Upper lobe of right lung (tissue), 1 donor: Measurements from ENCODE around the gene DNAJA2. TPM values are rescaled to one million over a fixed set of nuclear protein-coding genes. Genes with fewer than 3 reads are reported as not detected.
"Not testable (repeated sequence)": the region's sequence is repeated elsewhere in the genome, so short reads cannot be mapped to it uniquely, and the experiment has no call there.

Experiments
- ATAC-seq: fragments of 200-7000 bp; cut with Tn5 transposase; one replicate; pipeline ENCODE4 v1.9.1; 2020; ENCODE audit warnings: mild to moderate bottlenecking, moderate library complexity
- DNase-seq: peaks from one replicate; pipeline ENCODE4 v3.0.0-alpha.2; 2020
- H3K27ac ChIP-seq: fragments of 200-600 bp; one replicate; pipeline ENCODE4 v1.8.0; 2022
- H3K27me3 ChIP-seq: fragments of 200-600 bp; one replicate; pipeline ENCODE4 v1.8.0; 2022; ENCODE audit warnings: mild to moderate bottlenecking
- H3K36me3 ChIP-seq: fragments of 200-600 bp; one replicate; pipeline ENCODE4 v1.8.0; 2022
- H3K4me1 ChIP-seq: fragments of 200-600 bp; one replicate; pipeline ENCODE4 v1.8.0; 2022
- H3K4me3 ChIP-seq: fragments of 200-600 bp; one replicate; pipeline ENCODE4 v1.8.0; 2022; ENCODE audit warnings: mild to moderate bottlenecking
- H3K9me3 ChIP-seq: fragments of 200-600 bp; one replicate; pipeline ENCODE4 v1.8.0; 2022
- intact Hi-C: fragments of 100-400 bp; cut with DNase I; formaldehyde crosslinking; loops from one replicate; pipeline ENCODE4 v1.11.0; 2022
- total RNA-seq: library from RNA; stranded (reverse); fragmentation: NEBNext Ultra II Directional; extraction: Animal tissue kit (Norgen Biotek cat#: 25700); gene quantifications from one replicate; pipeline ENCODE4 v1.2.1, GENCODE V29; 2021
- TF ChIP-seq, protein P1 (sequence below): fragments of 200-600 bp; IDR thresholded peaks from one replicate; pipeline ENCODE4 v1.8.0; 2022; ENCODE audit warnings: antibody characterized with exemption
- donor health status: DM: no; HTN: yes; CAD: no; lungs with severe emphysema.

DNAJA2 gene
- total RNA-seq, 1 donor from 2014 or later = 43.4 TPM

DNA sequence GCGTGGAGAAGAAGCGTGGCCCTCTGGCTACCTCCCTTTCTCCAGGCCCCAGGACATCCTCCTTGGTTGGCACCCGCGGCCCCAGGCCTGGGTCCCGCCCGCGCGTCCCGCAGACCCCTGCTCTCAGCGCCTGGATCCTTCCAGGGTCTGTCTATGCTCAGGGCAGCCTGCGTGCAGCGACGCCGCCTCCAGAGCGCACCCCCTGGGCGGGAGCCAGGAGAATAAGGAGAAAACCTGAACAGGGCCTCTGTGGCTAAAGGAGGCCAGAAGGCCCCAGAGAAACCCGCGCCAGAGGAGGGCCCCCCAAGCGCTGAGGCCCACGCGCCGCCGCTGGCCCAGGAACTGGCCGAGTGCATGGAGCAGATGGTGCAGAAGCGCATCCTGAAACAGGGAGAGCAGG lies 40.4 kb upstream of the DNAJA2 start:
- Histone ChIP-seq H3K9me3 (no peaks in the 10 kb centered on the region), H3K36me3 (no peaks in the 10 kb centered on the region), H3K4me1 (no peaks in the 10 kb centered on the region), H3K27ac (no peak overlapping the region), H3K27me3 (no peaks in the 10 kb centered on the region), H3K4me3 (no peak overlapping the region)
- ATAC-seq (no peak), DNase-seq (no peak)
- intact Hi-C loops = no loop called here
- TF ChIP-seq, protein P1, sequence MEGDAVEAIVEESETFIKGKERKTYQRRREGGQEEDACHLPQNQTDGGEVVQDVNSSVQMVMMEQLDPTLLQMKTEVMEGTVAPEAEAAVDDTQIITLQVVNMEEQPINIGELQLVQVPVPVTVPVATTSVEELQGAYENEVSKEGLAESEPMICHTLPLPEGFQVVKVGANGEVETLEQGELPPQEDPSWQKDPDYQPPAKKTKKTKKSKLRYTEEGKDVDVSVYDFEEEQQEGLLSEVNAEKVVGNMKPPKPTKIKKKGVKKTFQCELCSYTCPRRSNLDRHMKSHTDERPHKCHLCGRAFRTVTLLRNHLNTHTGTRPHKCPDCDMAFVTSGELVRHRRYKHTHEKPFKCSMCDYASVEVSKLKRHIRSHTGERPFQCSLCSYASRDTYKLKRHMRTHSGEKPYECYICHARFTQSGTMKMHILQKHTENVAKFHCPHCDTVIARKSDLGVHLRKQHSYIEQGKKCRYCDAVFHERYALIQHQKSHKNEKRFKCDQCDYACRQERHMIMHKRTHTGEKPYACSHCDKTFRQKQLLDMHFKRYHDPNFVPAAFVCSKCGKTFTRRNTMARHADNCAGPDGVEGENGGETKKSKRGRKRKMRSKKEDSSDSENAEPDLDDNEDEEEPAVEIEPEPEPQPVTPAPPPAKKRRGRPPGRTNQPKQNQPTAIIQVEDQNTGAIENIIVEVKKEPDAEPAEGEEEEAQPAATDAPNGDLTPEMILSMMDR = no peak

DNA sequence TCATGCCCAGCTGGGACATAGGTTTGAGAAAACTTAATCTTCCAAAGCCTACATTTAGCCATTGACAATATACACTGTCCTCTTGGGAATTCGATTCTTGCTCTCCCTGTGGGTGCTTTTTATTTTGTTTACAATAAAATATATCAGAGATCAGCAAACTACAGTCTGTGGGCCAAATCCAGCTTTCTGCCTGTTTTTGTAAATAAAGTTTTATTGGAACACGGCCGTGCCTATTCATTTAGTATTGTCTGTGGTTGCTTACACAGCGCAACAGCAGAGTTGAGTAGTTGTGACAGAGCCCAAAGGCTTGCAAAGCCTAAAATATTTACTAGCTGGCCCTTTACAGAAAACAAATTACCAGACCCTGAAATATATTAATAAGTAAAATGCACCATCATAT lies 39.7 kb upstream of the DNAJA2 start:
- intact Hi-C loops = no loop called here
- Histone ChIP-seq H3K9me3 (no peaks in the 10 kb centered on the region), H3K4me1 (no peaks in the 10 kb centered on the region), H3K27ac (no peak overlapping the region), H3K4me3 (no peak overlapping the region), H3K27me3 (no peaks in the 10 kb centered on the region), H3K36me3 (no peaks in the 10 kb centered on the region)
- TF ChIP-seq, protein P1 = no peak
- no peak for DNase-seq
- ATAC-seq = no peak

DNA sequence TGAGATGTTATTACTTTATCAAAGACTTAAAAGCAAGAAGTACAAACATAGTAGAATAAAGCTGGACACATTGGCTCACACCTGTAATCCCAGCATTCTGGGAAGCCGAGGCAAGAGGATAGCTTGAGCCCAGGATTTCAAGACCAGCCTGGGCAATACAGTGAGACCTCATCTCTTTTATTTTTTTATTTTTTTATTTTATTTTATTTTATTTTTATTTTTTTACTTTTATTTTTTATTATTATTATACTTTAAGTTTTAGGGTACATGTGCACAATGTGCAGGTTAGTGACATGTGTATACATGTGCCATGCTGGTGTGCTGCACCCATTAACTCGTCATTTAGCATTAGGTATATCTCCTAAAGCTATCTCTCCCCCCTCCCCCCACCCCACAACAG lies 37.3 kb upstream of the DNAJA2 start:
- H3K4me1 ChIP-seq, H3K36me3 ChIP-seq, ATAC-seq, DNase-seq, intact Hi-C loops, H3K9me3 ChIP-seq, H3K27ac ChIP-seq, H3K4me3 ChIP-seq, H3K27me3 ChIP-seq: not testable (repeated sequence)

DNA sequence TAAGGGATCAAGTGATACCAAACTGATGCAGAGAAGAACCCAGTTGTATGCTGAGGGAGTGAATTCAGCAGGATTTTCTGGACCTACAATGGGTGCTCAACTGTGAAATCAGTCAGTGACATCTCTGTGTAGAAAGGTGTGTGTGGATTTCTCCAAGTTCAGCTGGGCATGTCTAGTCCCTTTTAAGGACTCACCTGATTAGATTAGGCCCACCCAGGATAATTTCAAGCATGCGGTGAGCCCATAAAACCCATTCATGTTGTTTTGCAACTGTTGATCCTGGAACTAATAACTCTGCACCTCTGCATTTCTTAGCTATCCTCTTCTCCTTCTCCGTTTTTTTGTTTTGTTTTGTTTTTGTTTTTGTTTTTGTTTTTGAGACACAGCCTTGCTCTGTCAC lies 35.1 kb upstream of the DNAJA2 start:
- no peaks in the 10 kb centered on the region for H3K36me3 ChIP-seq
- no peaks in the 10 kb centered on the region for H3K9me3 ChIP-seq
- H3K4me1 ChIP-seq = no peaks in the 10 kb centered on the region
- no peak overlapping the region for H3K4me3 ChIP-seq
- intact Hi-C loops = no loop called here
- TF ChIP-seq, protein P1 = no peak
- no peaks in the 10 kb centered on the region for H3K27me3 ChIP-seq
- ATAC-seq = no peak
- no peak for DNase-seq
- H3K27ac ChIP-seq = no peak overlapping the region

DNA sequence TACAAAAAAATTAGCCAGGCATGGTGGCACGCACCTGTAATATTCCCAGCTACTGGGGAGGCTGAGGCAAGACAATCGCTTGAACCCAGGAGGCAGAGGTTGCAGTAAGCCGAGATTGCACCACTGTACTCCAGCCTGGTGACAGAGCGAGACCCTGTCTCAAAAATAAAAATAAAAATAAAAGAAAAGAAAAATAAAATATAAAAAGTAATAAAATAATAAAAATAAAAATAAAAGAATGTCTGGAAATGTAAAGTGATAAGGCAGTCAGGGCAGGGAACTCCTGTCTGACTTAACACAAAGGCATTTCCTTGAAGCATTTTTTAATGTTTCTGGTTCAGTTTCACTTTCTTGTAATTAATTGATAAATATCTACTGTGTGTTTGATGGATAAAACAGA lies 34.7 kb upstream of the DNAJA2 start:
- DNase-seq = no peak
- no peaks in the 10 kb centered on the region for H3K36me3 ChIP-seq
- no peaks in the 10 kb centered on the region for H3K4me1 ChIP-seq
- H3K9me3 ChIP-seq = no peaks in the 10 kb centered on the region
- no peak for ATAC-seq
- H3K4me3 ChIP-seq = no peak overlapping the region
- intact Hi-C loops = no loop called here
- TF ChIP-seq, protein P1 = no peak
- H3K27me3 ChIP-seq = no peaks in the 10 kb centered on the region
- no peak overlapping the region for H3K27ac ChIP-seq

DNA sequence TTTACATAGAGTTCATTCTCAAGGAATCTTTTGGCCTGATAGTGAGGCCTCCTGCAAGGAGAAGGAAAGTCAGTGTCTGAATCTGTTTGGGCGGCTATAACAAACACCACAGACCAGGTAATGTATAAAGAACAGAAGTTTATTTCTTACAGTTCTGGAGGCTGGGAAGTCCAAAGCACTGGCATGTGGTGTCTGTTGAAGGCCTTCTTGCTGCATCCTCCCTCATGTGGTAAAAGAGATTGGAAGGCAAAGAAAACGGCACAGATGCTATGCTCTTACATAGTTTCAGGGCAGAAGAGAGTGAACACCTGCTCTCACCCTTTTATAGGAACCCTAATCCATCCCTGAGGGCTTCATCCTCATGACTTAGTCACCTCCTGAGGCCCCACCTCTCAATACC lies 31.2 kb upstream of the DNAJA2 start:
- DNase-seq (no peak), ATAC-seq (no peak)
- Histone ChIP-seq H3K9me3 (no peaks in the 10 kb centered on the region), H3K4me1 (no peaks in the 10 kb centered on the region), H3K27ac (no peak overlapping the region), H3K4me3 (no peak overlapping the region), H3K36me3 (no peaks in the 10 kb centered on the region), H3K27me3 (no peaks in the 10 kb centered on the region)
- intact Hi-C loops = no loop called here
- TF ChIP-seq, protein P1 = no peak

DNA sequence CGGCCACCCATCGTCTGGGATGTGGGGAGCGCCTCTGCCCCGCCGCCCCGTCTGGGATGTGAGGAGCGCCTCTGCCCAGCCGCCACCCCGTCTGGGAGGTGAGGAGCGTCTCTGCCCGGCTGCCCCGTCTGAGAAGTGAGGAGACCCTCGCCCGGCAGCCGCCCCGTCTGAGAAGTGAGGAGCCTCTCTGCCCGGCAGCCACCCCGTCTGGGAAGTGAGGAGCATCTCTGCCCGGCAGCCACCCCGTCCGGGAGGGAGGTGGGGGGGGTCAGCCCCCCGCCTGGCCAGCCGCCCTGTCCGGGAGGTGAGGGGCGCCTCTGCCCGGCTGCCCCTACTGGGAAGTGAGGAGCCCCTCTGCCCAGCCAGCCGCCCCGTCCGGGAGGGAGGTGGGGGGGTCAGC lies 26.6 kb upstream of the DNAJA2 start:
- H3K9me3 ChIP-seq, DNase-seq, intact Hi-C loops, H3K27ac ChIP-seq, H3K36me3 ChIP-seq, H3K27me3 ChIP-seq, H3K4me1 ChIP-seq, H3K4me3 ChIP-seq, ATAC-seq: not testable (repeated sequence)
